Left ventricle myocardium inferior (tissue), 1 donor: ENCODE measurements around the gene RADIL. TPM values are rescaled to one million over a fixed set of nuclear protein-coding genes. Genes with fewer than 3 reads are reported as not detected.

Experiments
- DNase-seq: peaks from one replicate; pipeline ENCODE4 v3.0.0-alpha.2; 2020
- H3K27ac ChIP-seq: fragments of 200-600 bp; replicated peaks from 2 replicates; pipeline ENCODE4 v1.8.0; 2021
- H3K27me3 ChIP-seq: fragments of 200-600 bp; 2 replicates; pipeline ENCODE4 v1.8.0; 2021; ENCODE audit warnings: low read depth
- H3K36me3 ChIP-seq: fragments of 200-600 bp; 2 replicates; pipeline ENCODE4 v1.8.0; 2021
- H3K4me1 ChIP-seq: fragments of 200-600 bp; 2 replicates; pipeline ENCODE4 v1.8.0; 2021
- H3K4me3 ChIP-seq: fragments of 200-600 bp; 2 replicates; pipeline ENCODE4 v1.8.0; 2021; ENCODE audit warnings: mild to moderate bottlenecking, moderate library complexity
- H3K9me3 ChIP-seq: fragments of 200-600 bp; replicated peaks from 2 replicates; pipeline ENCODE4 v1.8.0; 2021
- CTCF ChIP-seq: fragments of 200-600 bp; IDR thresholded peaks from 2 replicates; pipeline ENCODE4 v1.8.0; 2021; ENCODE audit warnings: antibody characterized with exemption, mild to moderate bottlenecking, borderline replicate concordance
- intact Hi-C: fragments of 100-400 bp; cut with micrococcal nuclease; formaldehyde crosslinking; loops from one replicate; pipeline ENCODE4 v1.11.0; 2022
- total RNA-seq: library from RNA; stranded (reverse); fragmentation: NEBNext Ultra II Directional; extraction: Animal tissue kit (Norgen Biotek cat#: 25700); gene quantifications from one replicate; pipeline ENCODE4 v1.2.1, GENCODE V29; 2021
- donor health status: DM: no; HTN: yes; CAD: no; lungs with severe emphysema.

RADIL gene
- total RNA-seq, 1 donor from 2014 or later = 4.5 TPM

DNA sequence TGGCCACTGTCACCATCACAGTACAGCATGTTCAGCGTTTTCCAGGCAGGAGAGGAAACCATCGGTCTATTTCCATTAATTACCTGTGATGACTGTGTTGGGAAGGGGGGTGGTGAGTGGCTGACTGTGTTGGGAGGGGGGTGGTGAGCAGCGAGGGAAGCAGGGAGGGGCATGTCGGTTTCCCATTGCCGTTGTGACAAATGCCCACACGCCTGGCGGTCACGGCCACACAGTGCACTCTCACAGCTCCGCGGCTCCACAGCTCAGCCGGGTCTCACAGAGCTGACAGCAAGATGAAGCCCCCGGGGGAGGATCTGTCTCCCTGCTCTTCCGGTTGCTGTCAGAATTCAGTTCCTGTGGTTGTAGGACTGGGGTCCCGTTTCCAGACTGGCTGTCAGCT lies 69.1 kb downstream of the RADIL start:
- Histone ChIP-seq H3K4me1 (peaks cover 9% of the 10 kb centered on the region), H3K9me3 (no peaks in the 10 kb centered on the region), H3K27me3 (no peaks in the 10 kb centered on the region), H3K27ac (no peak overlapping the region), H3K36me3 (peaks cover 12% of the 10 kb centered on the region), H3K4me3 (no peak overlapping the region)
- intact Hi-C loops = no loop called here
- no peak for DNase-seq
- no peak for TF ChIP-seq CTCF

DNA sequence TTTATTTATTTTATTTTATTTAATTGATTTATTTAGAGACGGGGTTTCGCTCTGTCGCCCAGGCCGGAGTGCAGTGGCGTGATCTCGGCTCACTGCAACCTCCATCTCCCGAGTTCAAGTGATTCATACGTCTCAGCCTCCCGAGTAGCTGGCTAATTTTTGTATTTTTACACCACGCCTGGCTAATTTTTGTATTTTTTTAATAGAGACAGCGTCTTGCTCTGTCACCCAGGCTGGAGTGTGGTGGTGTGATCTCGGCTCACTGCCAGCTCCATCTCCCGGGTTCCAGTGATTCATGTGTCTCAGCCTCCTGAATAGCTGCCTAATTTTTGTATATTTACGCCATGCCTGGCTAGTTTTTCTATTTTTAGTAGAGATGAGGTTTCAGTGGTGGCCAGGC lies 73.8 kb downstream of the RADIL start:
- Histone ChIP-seq H3K27ac (peak overlapping the region; percentile 61), H3K9me3 (no peaks in the 10 kb centered on the region), H3K36me3 (peaks cover 11% of the 10 kb centered on the region), H3K4me1 (peaks cover 5% of the 10 kb centered on the region), H3K27me3 (peaks cover 5% of the 10 kb centered on the region), H3K4me3 (peak overlapping the region; percentile 25)
- intact Hi-C loops = no loop called here
- no peak for DNase-seq
- TF ChIP-seq CTCF = no peak

DNA sequence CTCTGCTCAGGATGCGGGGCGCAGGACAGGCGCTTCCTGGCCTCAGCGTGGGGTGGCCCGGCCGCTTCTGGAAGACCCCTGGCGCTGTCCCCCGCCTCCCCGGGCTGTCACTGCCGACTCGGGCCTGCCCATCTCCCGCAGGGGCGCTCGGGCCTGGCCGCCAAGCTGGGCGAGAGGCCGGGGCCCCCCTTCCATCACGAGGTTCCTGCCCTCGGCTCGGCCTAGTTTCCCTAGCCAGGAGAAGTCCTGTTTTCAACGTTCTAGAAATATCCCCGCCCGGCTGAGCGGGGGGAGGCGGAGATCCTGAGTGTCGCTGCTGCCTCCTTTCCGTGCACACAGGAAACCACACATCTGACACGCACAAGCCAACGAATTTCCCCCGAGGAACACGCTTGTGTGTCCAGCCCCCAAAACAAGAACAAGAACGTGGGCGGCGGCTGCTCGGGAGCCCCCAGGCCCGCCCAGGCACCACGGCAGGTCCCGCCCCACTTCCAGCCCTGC lies 74.4 kb downstream of the RADIL start:
- no peaks in the 10 kb centered on the region for H3K9me3 ChIP-seq
- TF ChIP-seq CTCF = no peak
- H3K36me3 ChIP-seq = peaks cover 8% of the 10 kb centered on the region
- no peak for DNase-seq
- intact Hi-C loops = no loop called here
- H3K4me1 ChIP-seq = peaks cover 5% of the 10 kb centered on the region
- H3K27ac ChIP-seq = peak overlapping the region; percentile 61
- peak overlapping the region; percentile 25 for H3K4me3 ChIP-seq
- peaks cover 5% of the 10 kb centered on the region for H3K27me3 ChIP-seq

- Histone ChIP-seq H3K27ac (peak overlapping the region; percentile 57), H3K9me3 (no peaks in the 10 kb centered on the region), H3K4me3 (no peak overlapping the region), H3K27me3 (peaks cover 5% of the 10 kb centered on the region), H3K4me1 (peaks cover 5% of the 10 kb centered on the region), H3K36me3 (peaks cover 2% of the 10 kb centered on the region)
- intact Hi-C loops = no loop called here
- DNase-seq = no peak
- no peak for TF ChIP-seq CTCF
Measured at GRCh38 chr7:4808565-4808964, 75.0 kb downstream of the RADIL start.

DNA sequence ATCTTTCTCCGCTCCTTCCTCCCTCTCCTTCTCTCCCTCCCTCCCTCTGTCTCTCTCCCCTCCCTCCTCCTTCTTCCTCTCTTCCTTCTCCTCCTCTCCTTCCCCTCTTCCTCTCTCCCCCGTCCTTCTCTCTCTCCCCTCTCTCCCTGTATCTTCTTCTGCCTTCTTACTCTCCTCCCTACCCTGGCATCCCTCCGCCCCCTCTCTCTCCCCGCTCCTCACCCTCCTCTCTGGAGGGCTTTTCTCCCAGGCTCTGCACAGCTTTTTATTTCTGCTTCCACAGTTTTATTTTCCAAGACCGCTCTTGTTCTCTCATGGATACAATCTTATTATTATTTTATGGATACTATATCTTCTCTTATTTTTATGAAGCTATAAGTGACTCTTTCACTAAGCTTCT lies 75.5 kb downstream of the RADIL start:
- peak overlapping the region; percentile 57 for H3K27ac ChIP-seq
- no peak for DNase-seq

More for the DNA sequence above, 75.5 kb downstream of the RADIL start:
- peaks cover 5% of the 10 kb centered on the region for H3K27me3 ChIP-seq
- no peak for TF ChIP-seq CTCF
- H3K9me3 ChIP-seq = no peaks in the 10 kb centered on the region
- intact Hi-C loops = no loop called here
- H3K36me3 ChIP-seq = no peaks in the 10 kb centered on the region
- H3K4me1 ChIP-seq = peaks cover 5% of the 10 kb centered on the region
- H3K4me3 ChIP-seq = no peak overlapping the region
